Measurements from ENCODE around the gene CDK16. TPM values are rescaled to one million over a fixed set of nuclear protein-coding genes. Genes with fewer than 3 reads are reported as not detected.

CDK16 gene
- total RNA-seq, 6 experiments from 2014 or later = 106 to 128 (median 114) TPM

GRCh38 chrX:47241201-47242011 lies 22.9 kb downstream of the CDK16 start:
- Mint-ChIP-seq H3K9me3 (no peaks in the 10 kb centered on the region), H3K4me3 (no peak overlapping the region), H3K27me3 (ENCODE audit: insufficient read depth) (no peaks in the 10 kb centered on the region; the same call in 1 of the 2 replicates), H3K27ac (no peak overlapping the region), H3K4me1 (ENCODE audit: low read depth) (no peaks in the 10 kb centered on the region), H3K36me3 (ENCODE audit: low read depth) (peaks cover 15% of the 10 kb centered on the region; the same call in 1 of the 2 replicates)
- no peak for DNase-seq
- TF ChIP-seq CTCF (IDR thresholded peaks at IDR 0.05) = no peak

GRCh38 chrX:47242321-47242720 lies 23.8 kb downstream of the CDK16 start:
- H3K4me3 Mint-ChIP-seq = no peak overlapping the region
- DNase-seq = no peak
- H3K27ac Mint-ChIP-seq = no peak overlapping the region
- no peaks in the 10 kb centered on the region for H3K9me3 Mint-ChIP-seq
- TF ChIP-seq CTCF (IDR thresholded peaks at IDR 0.05) = no peak
- peaks cover 16% of the 10 kb centered on the region; the same call in 1 of the 2 replicates for H3K36me3 Mint-ChIP-seq (ENCODE audit: low read depth)
- no peaks in the 10 kb centered on the region for H3K4me1 Mint-ChIP-seq (ENCODE audit: low read depth)
- no peaks in the 10 kb centered on the region; the same call in 1 of the 2 replicates for H3K27me3 Mint-ChIP-seq (ENCODE audit: insufficient read depth)

- TF ChIP-seq CTCF (IDR thresholded peaks at IDR 0.05) = no peak
- Mint-ChIP-seq H3K27me3 (ENCODE audit: insufficient read depth) (no peaks in the 10 kb centered on the region; the same call in 1 of the 2 replicates), H3K9me3 (no peaks in the 10 kb centered on the region), H3K4me1 (ENCODE audit: low read depth) (no peaks in the 10 kb centered on the region), H3K4me3 (no peak overlapping the region), H3K27ac (no peak overlapping the region), H3K36me3 (ENCODE audit: low read depth) (peaks cover 20% of the 10 kb centered on the region; the same call in 1 of the 2 replicates)
- DNase-seq = no peak
These were observed 24.9 kb downstream of the CDK16 start for GRCh38 chrX:47243351-47243750.

GRCh38 chrX:47244676-47245075 lies 26.2 kb downstream of the CDK16 start:
- no peaks in the 10 kb centered on the region for H3K9me3 Mint-ChIP-seq
- H3K27me3 Mint-ChIP-seq (ENCODE audit: insufficient read depth) = no peaks in the 10 kb centered on the region; the same call in 1 of the 2 replicates

GRCh38 chrX:47245156-47245555 lies 26.7 kb downstream of the CDK16 start:
- Mint-ChIP-seq H3K36me3 (ENCODE audit: low read depth) (peaks cover 13% of the 10 kb centered on the region; the same call in 1 of the 2 replicates), H3K4me3 (no peak overlapping the region)
- TF ChIP-seq CTCF (IDR thresholded peaks at IDR 0.05) = no peak

More at GRCh38 chrX:47244676-47245075, 26.2 kb downstream of the CDK16 start:
- DNase-seq = no peak
- Mint-ChIP-seq H3K27ac (no peak overlapping the region), H3K4me3 (no peak overlapping the region), H3K36me3 (ENCODE audit: low read depth) (peaks cover 18% of the 10 kb centered on the region; the same call in 1 of the 2 replicates), H3K4me1 (ENCODE audit: low read depth) (no peaks in the 10 kb centered on the region)
- no peak for TF ChIP-seq CTCF (IDR thresholded peaks at IDR 0.05)

More at GRCh38 chrX:47245156-47245555, 26.7 kb downstream of the CDK16 start:
- DNase-seq = no peak
- Mint-ChIP-seq H3K9me3 (no peaks in the 10 kb centered on the region), H3K27ac (no peak overlapping the region), H3K27me3 (ENCODE audit: insufficient read depth) (no peaks in the 10 kb centered on the region; the same call in 1 of the 2 replicates), H3K4me1 (ENCODE audit: low read depth) (no peaks in the 10 kb centered on the region)
